IMR-90 (cell line): ENCODE measurements around the gene RPL19. TPM values are rescaled to one million over a fixed set of nuclear protein-coding genes. Genes with fewer than 3 reads are reported as not detected.

Source experiments
- ATAC-seq: fragments of 200-7000 bp; cut with Tn5 transposase; 2 replicates; pipeline ENCODE4 v1.9.1; 2020; ENCODE audit warnings: low read depth, mild to moderate bottlenecking, moderate library complexity
- BruUV-seq: library from RNA; stranded (reverse); fragments of 400-500 nt; replicated peaks from 2 replicates; lab custom pipeline; 2021; lab: Mats Ljungman, UMichigan
- CTCF ChIA-PET: fragments of 300-600 bp; formaldehyde crosslinking; extraction: SDS; loops from one replicate; lab custom pipeline; 2021; ENCODE audit warnings: antibody characterized with exemption; lab: Yijun Ruan, JAX
- POLR2A ChIA-PET: fragments of 300-600 bp; sonication (Branson Sonifier 250); formaldehyde crosslinking; loops from one replicate; lab custom pipeline; 2022; ENCODE audit warnings: antibody characterized with exemption; ENCODE audit not compliant: unreplicated experiment; lab: Charles Lee
- DNase-seq: peaks from one replicate; pipeline ENCODE4 v3.0.0; 2013
- H2AFZ ChIP-seq: replicated peaks from 2 replicates; pipeline ENCODE3; 2013; ENCODE audit warnings: low read length, mild to moderate bottlenecking; ENCODE audit not compliant: poor library complexity
- H2AK5ac ChIP-seq: 2 replicates; pipeline ENCODE4 v1.6.1; 2013; ENCODE audit warnings: low read depth, low read length, inconsistent platforms
- H2AK9ac ChIP-seq: replicated peaks from 2 replicates; pipeline ENCODE3; 2013; ENCODE audit warnings: mild to moderate bottlenecking, low read depth, low read length, moderate library complexity; ENCODE audit not compliant: poor library complexity
- H2BK120ac ChIP-seq: 2 replicates; pipeline ENCODE4 v1.6.1; 2013; ENCODE audit warnings: low read depth, low read length, inconsistent platforms
- H2BK15ac ChIP-seq: 3 replicates; pipeline ENCODE4 v1.6.1; 2013; ENCODE audit warnings: low read depth, low read length, inconsistent platforms
- H2BK20ac ChIP-seq: 2 replicates; pipeline ENCODE4 v1.6.1; 2013; ENCODE audit warnings: low read depth, mild to moderate bottlenecking, inconsistent platforms, low read length, moderate library complexity
- H2BK5ac ChIP-seq: 2 replicates; pipeline ENCODE4 v1.6.1; 2013; ENCODE audit warnings: mild to moderate bottlenecking, low read depth, low read length, inconsistent platforms; ENCODE audit not compliant: poor library complexity, severe bottlenecking
- H3K14ac ChIP-seq: replicated peaks from 2 replicates; pipeline ENCODE4 v1.6.1; 2013; ENCODE audit warnings: low read depth, low read length, inconsistent platforms
- H3K18ac ChIP-seq: 2 replicates; pipeline ENCODE4 v1.6.1; 2013; ENCODE audit warnings: low read depth, low read length, control low read depth
- H3K23ac ChIP-seq: 2 replicates; pipeline ENCODE4 v1.6.1; 2013; ENCODE audit warnings: low read depth, low read length, inconsistent platforms
- H3K27ac ChIP-seq: 2 replicates; pipeline ENCODE4 v1.5.1; 2013; ENCODE audit warnings: mild to moderate bottlenecking, control low read depth, low read length; ENCODE audit not compliant: insufficient read depth
- H3K27me3 ChIP-seq: 2 replicates; pipeline ENCODE4 v1.6.1; 2013; ENCODE audit warnings: low read length; ENCODE audit not compliant: control insufficient read depth, insufficient read depth
- H3K36me3 ChIP-seq: 2 replicates; pipeline ENCODE4 v1.6.1; 2013; ENCODE audit warnings: low read length, mixed read lengths; ENCODE audit not compliant: control insufficient read depth, insufficient read depth
- H3K4ac ChIP-seq: 2 replicates; pipeline ENCODE4 v1.6.1; 2013; ENCODE audit warnings: low read depth, low read length, inconsistent platforms
- H3K4me1 ChIP-seq: 2 replicates; pipeline ENCODE4 v1.6.1; 2013; ENCODE audit warnings: low read length, mixed read lengths; ENCODE audit not compliant: control insufficient read depth, insufficient read depth
- H3K4me2 ChIP-seq: 2 replicates; pipeline ENCODE4 v1.6.1; 2013; ENCODE audit warnings: low read depth, mild to moderate bottlenecking, control low read depth, low read length, moderate library complexity
- H3K4me3 ChIP-seq: 2 replicates; pipeline ENCODE4 v1.5.1; 2013; ENCODE audit warnings: low read depth, mild to moderate bottlenecking, control low read depth, low read length, moderate library complexity; ENCODE audit not compliant: insufficient read depth
- H3K56ac ChIP-seq: 2 replicates; pipeline ENCODE4 v1.6.1; 2013; ENCODE audit warnings: low read length, inconsistent platforms; ENCODE audit not compliant: insufficient read depth; ENCODE audit errors: extremely low read depth
- H3K79me1 ChIP-seq, 2 experiments: 2 replicates each; pipeline ENCODE4 v1.6.1; 2013; ENCODE audit warnings: low read length in 2 of 2, inconsistent platforms in 1 of 2, low read depth in 1 of 2
- H3K9ac ChIP-seq: 2 replicates; pipeline ENCODE4 v1.6.1; 2013; ENCODE audit warnings: low read depth, low read length, control low read depth
- H3K9me1 ChIP-seq: 2 replicates; pipeline ENCODE4 v1.6.1; 2013; ENCODE audit warnings: low read length, inconsistent platforms; ENCODE audit not compliant: insufficient read depth
- H3K9me3 ChIP-seq: 2 replicates; pipeline ENCODE4 v1.6.1; 2013; ENCODE audit warnings: low read length; ENCODE audit not compliant: control insufficient read depth, insufficient read depth
- H4K20me1 ChIP-seq: 2 replicates; pipeline ENCODE4 v1.6.1; 2013; ENCODE audit warnings: low read length, inconsistent platforms; ENCODE audit not compliant: insufficient read depth
- H4K5ac ChIP-seq: 2 replicates; pipeline ENCODE4 v1.6.1; 2013; ENCODE audit warnings: mild to moderate bottlenecking, low read depth, low read length, control low read depth
- H4K8ac ChIP-seq, 2 experiments: 2 replicates each; pipeline ENCODE4 v1.6.1; 2013; ENCODE audit warnings: low read depth in 2 of 2, low read length in 2 of 2, control low read depth in 1 of 2, inconsistent platforms in 1 of 2
- H4K91ac ChIP-seq: 2 replicates; pipeline ENCODE4 v1.6.1; 2013; ENCODE audit warnings: low read depth, low read length, inconsistent platforms; ENCODE audit not compliant: insufficient read depth
- BHLHE40 ChIP-seq: fragments of 150-350 bp; IDR thresholded peaks from 2 replicates; pipeline ENCODE4 v1.6.1; 2016; ENCODE audit warnings: mild to moderate bottlenecking, low read depth, low read length
- CEBPB ChIP-seq: IDR thresholded peaks from 2 replicates; pipeline ENCODE4 v1.6.1; 2012; ENCODE audit warnings: low read depth, low read length, improper control_type of control experiment
- CHD1 ChIP-seq: IDR thresholded peaks from 2 replicates; pipeline ENCODE4 v1.6.1; 2012; ENCODE audit warnings: low read depth, low read length, improper control_type of control experiment
- CTCF ChIP-seq: conservative IDR thresholded peaks from 2 replicates; pipeline ENCODE4 v1.5.1; 2012; ENCODE audit warnings: mild to moderate bottlenecking, low read depth, low read length, improper control_type of control experiment
- ELK1 ChIP-seq: fragments of 150-350 bp; IDR thresholded peaks from 2 replicates; pipeline ENCODE4 v1.6.1; 2016; ENCODE audit warnings: low read depth, mild to moderate bottlenecking, low read length, moderate library complexity, borderline replicate concordance
- FOS ChIP-seq: fragments of 150-350 bp; IDR thresholded peaks from 2 replicates; pipeline ENCODE4 v1.6.1; 2016; ENCODE audit warnings: low read depth, low read length
- MAFK ChIP-seq: IDR thresholded peaks from 2 replicates; pipeline ENCODE4 v1.6.1; 2012; ENCODE audit warnings: low read depth, low read length, improper control_type of control experiment
- MAZ ChIP-seq: IDR thresholded peaks from 2 replicates; pipeline ENCODE4 v1.6.1; 2012; ENCODE audit warnings: low read depth, mild to moderate bottlenecking, low read length, improper control_type of control experiment, moderate library complexity, borderline replicate concordance
- MXI1 ChIP-seq: IDR thresholded peaks from 2 replicates; pipeline ENCODE4 v1.6.1; 2012; ENCODE audit warnings: low read depth, mild to moderate bottlenecking, low read length, moderate library complexity, borderline replicate concordance
- NFE2L2 ChIP-seq: fragments of 150-350 bp; IDR thresholded peaks from 2 replicates; pipeline ENCODE4 v1.6.1; 2016; ENCODE audit warnings: low read depth, mild to moderate bottlenecking, low read length
- POLR2A ChIP-seq: IDR thresholded peaks from 2 replicates; pipeline ENCODE4 v1.6.1; 2012; ENCODE audit warnings: mild to moderate bottlenecking, low read depth, low read length
- RAD21 ChIP-seq: IDR thresholded peaks from 2 replicates; pipeline ENCODE4 v1.6.1; 2012; ENCODE audit warnings: low read length, improper control_type of control experiment
- RCOR1 ChIP-seq: IDR thresholded peaks from 2 replicates; pipeline ENCODE4 v1.6.1; 2012; ENCODE audit warnings: mild to moderate bottlenecking, low read length, improper control_type of control experiment; ENCODE audit not compliant: insufficient replicate concordance
- RFX5 ChIP-seq: IDR thresholded peaks from 2 replicates; pipeline ENCODE4 v1.8.0; 2012; ENCODE audit warnings: low read depth, mild to moderate bottlenecking, low read length, moderate library complexity
- SMC3 ChIP-seq: fragments of 150-350 bp; IDR thresholded peaks from 2 replicates; pipeline ENCODE4 v1.6.1; 2016; ENCODE audit warnings: low read depth, mild to moderate bottlenecking, antibody characterized with exemption, low read length, moderate library complexity
- WGBS, 2 experiments: methylation state at CpG; one replicate each; pipeline versions ENCODE4 v1.1.5 to v1.1.7; 2013; ENCODE audit warnings: missing lambda C conversion rate in 2 of 2; ENCODE audit not compliant: insufficient read length in 1 of 2; ENCODE audit errors: extremely low coverage in 2 of 2; 5-methylcytosine and 5-hydroxymethylcytosine counted together
- dilution Hi-C: fragments of 300-500 bp; cut with HindIII; formaldehyde crosslinking; loops from one replicate; pipeline ENCODE4 v1.14.3; 2018; ENCODE audit warnings: low sequenced_read_pairs; ENCODE audit not compliant: unreplicated experiment
- in situ Hi-C: fragments of 300-500 bp; cut with MboI; formaldehyde crosslinking; loops from 3 replicates; pipeline ENCODE4 v1.14.3; 2019; ENCODE audit warnings: low sequenced_read_pairs, inconsistent platforms, mixed read lengths
- intact Hi-C: fragments of 100-400 bp; cut with micrococcal nuclease; formaldehyde crosslinking; loops from 2 replicates; pipeline ENCODE4 v1.10.0; 2022
- polyA plus RNA-seq, 3 experiments: library from polyadenylated mRNA; depleted of rRNA; stranded (reverse); fragments of >200 nt; gene quantifications; 2 replicates each; pipeline ENCODE4 v1.2.3, GENCODE V29; 2012; ENCODE audit warnings: low replicate concordance in 1 of 3
- total RNA-seq: library from RNA; depleted of rRNA; stranded (reverse); fragments of >200 nt; gene quantifications from 2 replicates; pipeline ENCODE4 v1.2.3, GENCODE V29; 2012

Gene RPL19
- total and polyA plus RNA-seq, 2 of the 4 experiments (the other 2 are of a cell fraction), result 2,101 to 2,466 TPM

- ATAC-seq (peak; percentile 47), DNase-seq (peak; percentile 67)
- ChIA-PET CTCF (no interaction called here), POLR2A (no interaction called here)
- Histone ChIP-seq H3K27ac (no peak overlapping the region), H3K9me3 (no peaks in the 10 kb centered on the region), H4K5ac (no peak overlapping the region), H3K23ac (no peak overlapping the region; the same call in 1 of the 2 replicates), H3K4me1 (peaks cover 19% of the 10 kb centered on the region), H3K4me2 (no peak overlapping the region), H3K14ac (no peak overlapping the region), H3K4me3 (no peak overlapping the region), H3K36me3 (peaks cover 26% of the 10 kb centered on the region), H3K27me3 (no peaks in the 10 kb centered on the region), H3K56ac (no peak overlapping the region), H4K91ac (no peak overlapping the region), H4K8ac (no peak overlapping the region; a peak in 1 of 4 replicates), H2BK15ac (no peak overlapping the region), H2AFZ (peak overlapping the region; percentile 44), H2BK120ac (no peak overlapping the region), H3K79me1 (peaks cover 29 to 58% of the 10 kb centered on the region in 2 experiments), H4K20me1 (peaks cover 21% of the 10 kb centered on the region), H2AK5ac (peak overlapping the region; percentile 78), H3K18ac (no peak overlapping the region), H2BK5ac (no peak overlapping the region), H2AK9ac (peak overlapping the region; percentile 82), H3K9me1 (peaks cover 26% of the 10 kb centered on the region), H3K4ac (0 out of 2 replicates have a peak overlapping the region, but pooled peaks have one; percentile 36), H2BK20ac (0 out of 2 replicates have a peak overlapping the region, but pooled peaks have one; percentile 47), H3K9ac (no peak overlapping the region)
- WGBS, 2 experiments, result 46% methylated on average over 8 of the region's 20 CpGs; no CpG with 5 or more reads in 1 of the 2 experiments
- in situ Hi-C loops, result no loop called here
- intact Hi-C loops, result no loop called here
- dilution Hi-C loops, result no loop called here
- no TSS peak for BruUV-seq
- TF ChIP-seq CTCF (peak; percentile 62), RFX5 (no peak), NFE2L2 (no peak), CHD1 (no peak), ELK1 (no peak), MAFK (no peak), FOS (no peak), MAZ (peak; percentile 66), CEBPB (no peak), RCOR1 (no peak), POLR2A (no peak), RAD21 (peak; percentile 61), BHLHE40 (no peak), SMC3 (peak; percentile 69), MXI1 (peak; percentile 85; the same call in 1 of the 2 replicates)
Measured at GRCh38 chr17:39194089-39194984, 5.7 kb upstream of the RPL19 start.
